Measurements from ENCODE around the gene MGAM2. TPM values are rescaled to one million over a fixed set of nuclear protein-coding genes. Genes with fewer than 3 reads are reported as not detected.
"Not testable (repeated sequence)": the region's sequence is repeated elsewhere in the genome, so short reads cannot be mapped to it uniquely, and the experiment has no call there.

The MGAM2 gene
- total RNA-seq (2014; rRNA removed; shearing (Covaris generic)): not detected in 2 replicates

- DNase-seq (ENCODE audit: low read depth): no peak
These were observed at the start of gene MGAM2 for GRCh38 chr7:142111499-142111898. Gene MGAM2, plus strand, starts transcription at chr7:142111718. Its CDS starts 5,156 bp downstream, at chr7:142116874.

- peak; percentile 55 for DNase-seq (ENCODE audit: low read depth)
These were observed 47.7 kb upstream of the MGAM2 start for GRCh38 chr7:142063551-142064442.

GRCh38 chr7:142066536-142066935 is 45.0 kb upstream of the MGAM2 start:
- peak; percentile 16 for DNase-seq (ENCODE audit: low read depth)

GRCh38 chr7:142077762-142078161 is 33.8 kb upstream of the MGAM2 start:
- no peak for DNase-seq (ENCODE audit: low read depth)

GRCh38 chr7:142083605-142084004 is 27.9 kb upstream of the MGAM2 start:
- DNase-seq (ENCODE audit: low read depth): no peak

- DNase-seq (ENCODE audit: low read depth): no peak
These were observed 26.1 kb upstream of the MGAM2 start for GRCh38 chr7:142085428-142085827.

- no peak for DNase-seq (ENCODE audit: low read depth)
These were observed 23.4 kb upstream of the MGAM2 start for GRCh38 chr7:142088022-142088714.

- DNase-seq (ENCODE audit: low read depth): no peak
These were observed 22.5 kb upstream of the MGAM2 start for GRCh38 chr7:142089035-142089434.

GRCh38 chr7:142091961-142092360 is 19.6 kb upstream of the MGAM2 start:
- no peak for DNase-seq (ENCODE audit: low read depth)

- no peak for DNase-seq (ENCODE audit: low read depth)
These were observed 16.7 kb upstream of the MGAM2 start for GRCh38 chr7:142094861-142095260.

GRCh38 chr7:142097571-142097970 is 13.9 kb upstream of the MGAM2 start:
- DNase-seq (ENCODE audit: low read depth): no peak

GRCh38 chr7:142098004-142098403 is 13.5 kb upstream of the MGAM2 start:
- no peak for DNase-seq (ENCODE audit: low read depth)

GRCh38 chr7:142099347-142099746 is 12.2 kb upstream of the MGAM2 start:
- not testable (repeated sequence) for DNase-seq (ENCODE audit: low read depth)

GRCh38 chr7:142100634-142101033 is 10.9 kb upstream of the MGAM2 start:
- DNase-seq (ENCODE audit: low read depth): no peak

- not testable (repeated sequence) for DNase-seq (ENCODE audit: low read depth)
These were observed 9.7 kb upstream of the MGAM2 start for GRCh38 chr7:142101794-142102193.

- peak; percentile 14 for DNase-seq (ENCODE audit: low read depth)
These were observed 6.7 kb upstream of the MGAM2 start for GRCh38 chr7:142104550-142105527.

GRCh38 chr7:142108728-142109505 is 2.6 kb upstream of the MGAM2 start:
- DNase-seq (ENCODE audit: low read depth): no peak

- DNase-seq (ENCODE audit: low read depth): no peak
These were observed 1.4 kb upstream of the MGAM2 start for GRCh38 chr7:142110098-142110497.

- DNase-seq (ENCODE audit: low read depth): no peak
These were observed 880 bp upstream of the MGAM2 start for GRCh38 chr7:142110638-142111037.

GRCh38 chr7:142112086-142112485 is 568 bp downstream of the MGAM2 start:
- DNase-seq (ENCODE audit: low read depth): no peak

- no peak for DNase-seq (ENCODE audit: low read depth)
These were observed 2.7 kb downstream of the MGAM2 start for GRCh38 chr7:142114207-142114606.

Data from RPMI7951 (cell line).